ENCODE measurements around the gene SLC25A23.
A peak's percentile ranks its signal among the peaks of the same experiment; 100 is the strongest.

SLC25A23 gene

GRCh38 chr19:6424939-6425731 lies 34.5 kb downstream of the SLC25A23 start:
- peak; percentile 71 to 100 (median 100) for DNase-seq

DNA sequence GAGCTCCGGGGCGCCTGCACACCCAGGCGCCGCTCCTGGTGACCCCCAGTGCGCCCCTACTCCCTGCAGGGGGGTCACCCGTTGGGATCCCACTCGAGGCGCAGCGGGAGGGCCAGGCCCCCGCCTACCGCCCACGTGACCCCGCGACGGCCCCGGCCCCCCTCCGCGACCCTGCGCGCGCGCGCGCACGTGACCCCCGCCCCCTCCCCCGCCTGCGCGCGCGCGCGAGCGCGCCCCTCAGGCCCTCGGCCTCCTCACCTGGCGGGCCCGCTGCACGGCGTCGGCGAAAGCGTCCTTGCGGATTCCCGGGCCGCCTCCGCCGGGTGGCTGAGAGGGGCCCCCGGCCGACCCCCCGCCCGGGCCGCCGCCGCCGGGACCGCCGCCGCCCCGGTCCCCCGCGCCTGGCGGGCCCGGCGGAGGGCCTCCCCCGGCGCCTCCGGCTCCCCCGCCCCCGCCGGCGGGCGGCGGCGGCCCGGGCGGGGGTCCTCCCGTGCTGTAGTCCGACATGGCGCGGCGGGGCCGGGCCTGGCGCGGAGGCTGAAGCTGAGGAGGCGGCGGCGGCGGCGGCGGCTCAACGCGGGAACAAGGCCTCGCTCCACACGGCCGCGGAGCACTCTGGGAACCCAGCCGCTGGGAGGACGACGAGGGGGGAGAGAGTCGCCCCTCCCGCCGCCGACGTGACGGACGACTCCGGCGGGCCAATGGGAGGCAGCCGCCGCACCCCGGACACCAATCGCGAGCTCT lies 35.2 kb downstream of the SLC25A23 start, which contains the start of gene KHSRP:
KHSRP (minus strand) TSS at position 617 of the 744 bp plus-strand sequence; CDS start at position 507, 110 bp downstream.
- peak in 4 of 56 donors; percentile 28 to 44 (median 31) for DNase-seq

- DNase-seq = peak in 2 of 56 donors; percentile 9 to 25
Observed at GRCh38 chr19:6423499-6424194, 35.9 kb downstream of the SLC25A23 start.

GRCh38 chr19:6421075-6422014 lies 38.2 kb downstream of the SLC25A23 start:
- no peak for DNase-seq

GRCh38 chr19:6418562-6418932 lies 41.0 kb downstream of the SLC25A23 start:
- no peak for DNase-seq

DNA sequence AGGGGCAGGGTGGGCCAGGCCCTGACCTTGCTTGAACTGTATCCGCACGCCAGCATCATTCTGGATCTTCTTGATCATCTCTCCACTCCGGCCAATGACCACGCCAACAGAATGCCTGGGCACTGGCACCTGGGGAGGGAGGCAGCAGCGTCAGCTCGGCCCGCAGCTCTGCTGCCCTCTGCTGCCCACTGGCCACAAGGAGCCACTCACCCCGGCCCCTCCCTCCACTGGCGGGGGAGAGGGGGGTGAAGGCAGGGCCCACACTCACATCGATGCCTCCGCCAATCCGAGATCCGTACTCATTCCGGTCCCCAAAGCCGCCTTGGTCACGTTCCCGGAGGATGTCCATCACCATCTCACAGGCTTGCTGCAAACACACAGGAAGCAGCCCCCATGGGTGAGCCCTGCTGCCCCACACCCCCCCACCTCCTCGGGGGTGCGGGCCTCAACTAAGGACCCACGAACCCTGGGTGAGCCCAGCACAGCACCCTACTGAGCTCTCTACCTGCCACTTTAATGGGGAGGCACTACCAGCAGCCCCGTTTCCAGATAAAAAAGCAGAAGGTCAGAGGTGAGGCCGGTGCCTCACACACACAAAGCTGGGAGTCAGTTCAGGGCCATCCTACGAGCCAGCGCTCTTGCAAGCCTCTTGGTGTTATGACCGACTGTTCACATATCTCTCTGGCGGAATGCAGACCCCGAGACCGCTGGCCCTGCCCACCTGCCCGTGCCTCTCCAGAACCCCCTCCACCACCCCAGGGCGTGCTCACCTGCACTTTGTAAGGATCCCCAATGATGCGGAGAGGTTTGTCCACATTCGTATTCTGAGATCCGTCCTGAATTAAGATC lies 41.7 kb downstream of the SLC25A23 start:
- DNase-seq = peak in 35 of 56 donors; percentile 6 to 72 (median 38)

- no peak for DNase-seq
Observed at GRCh38 chr19:6416658-6417405, 42.8 kb downstream of the SLC25A23 start.

- DNase-seq = no peak
Observed at GRCh38 chr19:6415591-6416190, 43.9 kb downstream of the SLC25A23 start.

DNA sequence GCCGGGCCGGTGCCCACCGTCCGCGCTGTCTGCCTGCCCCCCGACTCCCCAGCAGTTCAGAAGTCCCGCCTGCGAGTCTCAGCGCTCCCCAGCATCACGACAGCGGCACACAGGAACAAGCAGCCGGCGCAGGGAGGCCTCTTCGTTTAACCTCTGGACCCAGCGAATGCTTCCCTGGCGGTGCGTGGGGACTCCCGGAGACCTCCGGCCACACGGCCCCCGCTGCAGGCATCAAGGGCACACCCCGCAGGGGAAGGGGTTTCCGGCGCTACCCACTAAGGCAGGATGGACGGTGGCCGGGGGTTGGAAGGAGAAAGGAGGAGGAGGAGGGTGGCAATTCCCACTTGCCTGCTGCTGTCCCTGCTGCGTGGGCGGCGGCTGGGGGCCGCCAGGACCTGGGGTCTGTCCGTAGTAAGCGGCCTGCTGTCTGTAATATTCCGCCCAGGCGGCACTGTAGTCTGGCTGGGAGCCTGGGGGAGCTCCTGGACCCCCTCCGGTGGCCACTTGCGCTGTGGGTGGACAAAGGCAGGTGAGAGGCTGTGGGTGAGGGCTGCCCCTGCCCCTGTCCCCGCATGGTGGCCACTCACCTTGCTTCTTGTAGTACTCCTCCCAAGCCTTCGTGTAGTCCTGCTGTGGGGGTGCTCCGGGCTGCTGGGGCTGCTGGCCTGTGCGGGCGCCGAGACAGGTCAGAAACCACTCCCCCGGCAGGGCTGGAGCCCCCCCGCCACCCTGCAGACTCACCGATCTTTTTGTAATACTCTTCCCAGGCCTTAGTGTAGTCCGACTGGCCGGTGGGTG lies 44.6 kb downstream of the SLC25A23 start:
- no peak for DNase-seq

DNA sequence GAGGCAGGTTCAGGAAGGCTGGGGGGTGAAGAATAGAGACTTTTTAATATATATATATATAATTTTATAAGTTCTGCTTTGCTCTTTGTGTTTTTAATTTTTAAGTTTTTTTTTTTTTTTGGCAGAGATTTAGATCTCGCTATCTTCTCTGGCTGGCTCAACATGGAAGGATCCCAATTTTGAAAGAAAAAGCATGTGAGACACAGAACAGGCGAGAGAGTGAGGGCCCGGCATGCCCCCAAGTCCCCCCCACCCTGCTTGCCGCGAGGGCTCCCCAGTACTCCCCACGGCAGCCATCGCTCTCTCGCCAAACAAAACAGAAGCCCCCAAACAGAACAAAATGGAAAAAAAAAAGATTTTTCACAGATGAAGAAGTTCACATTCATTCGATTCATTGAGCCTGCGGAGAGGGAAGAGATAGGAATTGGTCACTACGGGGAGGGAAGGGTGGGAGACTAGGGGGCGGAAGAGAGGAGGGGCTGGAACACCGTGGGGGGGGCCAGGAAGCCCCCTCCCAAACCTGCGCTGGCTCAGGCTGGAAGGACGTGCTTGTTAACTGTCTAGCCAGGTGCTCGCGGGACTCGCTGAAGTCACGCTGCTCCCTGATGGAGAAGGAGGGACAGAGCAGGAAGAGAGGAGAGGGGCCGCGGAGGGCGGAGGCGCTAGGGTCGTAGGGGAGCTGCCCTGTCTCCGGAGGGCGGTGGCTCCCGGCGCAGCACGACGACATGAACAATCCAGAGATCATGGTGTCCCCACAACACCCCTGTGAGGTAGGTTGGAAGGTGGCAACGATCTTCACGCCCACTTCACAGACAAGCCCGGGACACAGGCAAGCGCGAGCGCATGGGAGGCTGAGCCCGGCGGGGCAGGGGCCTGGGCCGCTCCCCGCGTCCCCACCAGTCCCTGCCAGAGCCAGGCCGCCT lies 45.6 kb downstream of the SLC25A23 start:
- DNase-seq = no peak

GRCh38 chr19:6413291-6413690 lies 46.3 kb downstream of the SLC25A23 start:
- no peak for DNase-seq

DNA sequence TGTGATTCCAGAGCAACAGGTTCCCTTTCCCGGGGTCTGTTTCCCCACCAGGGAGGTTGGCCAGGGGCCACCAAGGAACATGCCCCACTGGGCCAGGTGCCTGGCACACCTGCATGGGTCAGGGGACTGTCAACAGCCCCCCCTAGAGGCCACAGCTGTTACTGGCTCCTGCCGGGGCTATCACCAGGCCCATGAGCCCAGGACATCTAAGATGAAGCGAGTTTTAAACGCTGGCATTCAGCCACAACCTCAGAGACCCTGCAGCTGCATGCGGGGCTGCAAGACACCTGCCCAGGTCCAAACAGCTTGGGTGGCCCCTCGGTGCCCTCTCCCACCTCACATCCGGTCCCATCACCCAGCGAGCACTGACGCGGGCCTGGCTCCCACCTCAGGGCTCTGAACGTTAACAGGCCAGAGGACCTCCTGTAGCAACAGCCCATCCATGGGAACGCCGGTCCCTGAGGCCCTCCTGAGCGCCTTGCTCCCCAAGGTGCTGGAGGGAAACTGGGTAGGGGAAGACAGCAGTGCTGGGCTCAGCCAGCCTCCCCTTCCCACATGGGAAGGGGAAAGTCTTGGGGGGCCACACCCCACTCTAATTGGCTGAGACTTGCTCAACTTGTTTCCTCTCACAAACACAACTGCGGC lies 47.0 kb downstream of the SLC25A23 start:
- DNase-seq = peak in 1 of 56 donors; percentile 3

- no peak for DNase-seq
Observed at GRCh38 chr19:6412061-6412446, 47.5 kb downstream of the SLC25A23 start.

DNA sequence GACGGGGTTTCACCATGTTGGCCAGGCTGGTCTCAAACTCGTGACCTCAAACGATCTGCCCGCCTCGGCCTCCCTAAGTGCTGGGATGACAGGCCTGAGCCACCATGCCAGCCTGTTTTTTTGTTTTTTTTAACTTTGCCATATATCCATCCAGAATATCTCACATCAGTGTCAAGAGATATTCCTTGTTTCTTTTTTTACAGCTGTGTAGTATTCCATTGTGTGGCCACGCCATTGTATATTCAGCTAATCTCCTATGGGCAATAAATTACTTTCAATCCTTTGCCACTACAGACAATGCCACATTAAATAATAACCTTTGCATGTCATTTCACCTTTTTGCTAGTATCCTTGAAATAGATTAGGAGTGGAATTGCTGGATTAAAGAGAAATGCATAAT lies 50.2 kb downstream of the SLC25A23 start:
- DNase-seq = no peak

DNA sequence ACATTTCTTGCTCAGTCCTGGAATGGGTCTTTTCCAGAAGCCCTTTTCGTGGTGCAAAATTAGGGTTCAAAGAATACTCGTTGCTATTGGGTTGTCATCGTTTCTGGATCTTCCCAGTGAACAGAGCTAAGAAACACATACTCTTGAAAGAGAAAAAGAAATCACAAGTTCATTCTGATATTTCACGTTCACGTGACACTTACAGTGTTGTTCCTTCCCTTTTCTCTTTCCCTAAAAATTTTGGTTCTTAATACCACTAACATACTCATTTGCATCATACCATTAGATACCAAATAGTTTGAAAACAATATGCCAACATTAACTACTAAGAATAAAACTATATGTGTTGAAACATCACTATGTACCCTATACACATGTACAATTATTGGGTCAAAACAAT lies 53.2 kb downstream of the SLC25A23 start:
- DNase-seq = no peak

Measured in amygdala (tissue), 56 donors.